DND-41 (cell line): ENCODE data around the gene CXCL6.

Experiments
- ATAC-seq: fragments of 200-7000 bp; cut with Tn5 transposase; 3 replicates; pipeline ENCODE4 v1.9.1; 2021; ENCODE audit warnings: low read depth; ENCODE audit not compliant: insufficient read depth
- DNase-seq: peaks from one replicate; pipeline ENCODE4 v3.0.0-alpha.2; 2020
- H2AFZ ChIP-seq: 2 replicates; pipeline ENCODE4 v1.6.0; 2012; ENCODE audit warnings: low read depth, low read length
- H3K27ac ChIP-seq: 2 replicates; pipeline ENCODE4 v1.5.1; 2012; ENCODE audit warnings: low read length, inconsistent platforms
- H3K27me3 ChIP-seq: fragments of 200-600 bp; sonication (generic); 2 replicates; pipeline ENCODE4 v1.6.0; 2012; ENCODE audit warnings: low read length, mild to moderate bottlenecking, inconsistent platforms; ENCODE audit not compliant: insufficient read depth, poor library complexity
- H3K36me3 ChIP-seq: 2 replicates; pipeline ENCODE4 v1.5.1; 2012; ENCODE audit warnings: low read length, inconsistent platforms; ENCODE audit not compliant: insufficient read depth
- H3K4me1 ChIP-seq: 2 replicates; pipeline ENCODE4 v1.5.1; 2012; ENCODE audit warnings: mild to moderate bottlenecking, low read length; ENCODE audit not compliant: insufficient read depth
- H3K4me2 ChIP-seq: 2 replicates; pipeline ENCODE4 v1.6.0; 2012; ENCODE audit warnings: mild to moderate bottlenecking, moderate library complexity, low read length, inconsistent platforms; ENCODE audit not compliant: insufficient read depth
- H3K4me3 ChIP-seq, 2 experiments: fragments of 200-600 bp in 1 of 2; shearing (Covaris generic) in 1 of 2; 2 replicates each; pipeline ENCODE4 v1.5.1; 2012 to 2016; ENCODE audit warnings: inconsistent platforms in 2 of 2, low read length in 2 of 2, mild to moderate bottlenecking in 2 of 2, low read depth in 1 of 2, moderate library complexity in 1 of 2
- H3K79me2 ChIP-seq: 2 replicates; pipeline ENCODE4 v1.6.0; 2012; ENCODE audit warnings: low read length, inconsistent platforms; ENCODE audit not compliant: insufficient read depth
- H3K9ac ChIP-seq: 2 replicates; pipeline ENCODE4 v1.6.0; 2012; ENCODE audit warnings: low read depth, mild to moderate bottlenecking, inconsistent platforms, low read length, moderate library complexity
- H3K9me3 ChIP-seq: 2 replicates; pipeline ENCODE4 v1.5.1; 2012; ENCODE audit warnings: low read length, moderate library complexity, mild to moderate bottlenecking, inconsistent platforms; ENCODE audit not compliant: insufficient read depth, severe bottlenecking
- H4K20me1 ChIP-seq: 2 replicates; pipeline ENCODE4 v1.6.0; 2012; ENCODE audit warnings: low read length; ENCODE audit not compliant: insufficient read depth
- EZH2 ChIP-seq: IDR thresholded peaks from 3 replicates; pipeline ENCODE4 v1.6.1; 2012; ENCODE audit warnings: borderline replicate concordance, low read depth, mild to moderate bottlenecking, moderate library complexity, low read length, inconsistent platforms; ENCODE audit not compliant: severe bottlenecking
- TF ChIP-seq, protein P1 (sequence below): IDR thresholded peaks from 2 replicates; pipeline ENCODE4 v1.5.1; 2012; ENCODE audit warnings: borderline replicate concordance, low read length, moderate library complexity, mild to moderate bottlenecking; ENCODE audit not compliant: poor library complexity, severe bottlenecking; ENCODE audit errors: extremely low read depth

CXCL6 gene

GRCh38 chr4:73811841-73812240 is 24.6 kb upstream of the CXCL6 start:
- no peak overlapping the region for H3K27ac ChIP-seq
- no peaks in the 10 kb centered on the region for H3K9me3 ChIP-seq
- ATAC-seq (no peak), DNase-seq (no peak)
- H3K4me1 ChIP-seq = peaks cover 32% of the 10 kb centered on the region
- H4K20me1 ChIP-seq = no peaks in the 10 kb centered on the region
- H3K4me3 ChIP-seq = no peak overlapping the region
- H3K9ac ChIP-seq = no peak overlapping the region
- TF ChIP-seq, protein P1, sequence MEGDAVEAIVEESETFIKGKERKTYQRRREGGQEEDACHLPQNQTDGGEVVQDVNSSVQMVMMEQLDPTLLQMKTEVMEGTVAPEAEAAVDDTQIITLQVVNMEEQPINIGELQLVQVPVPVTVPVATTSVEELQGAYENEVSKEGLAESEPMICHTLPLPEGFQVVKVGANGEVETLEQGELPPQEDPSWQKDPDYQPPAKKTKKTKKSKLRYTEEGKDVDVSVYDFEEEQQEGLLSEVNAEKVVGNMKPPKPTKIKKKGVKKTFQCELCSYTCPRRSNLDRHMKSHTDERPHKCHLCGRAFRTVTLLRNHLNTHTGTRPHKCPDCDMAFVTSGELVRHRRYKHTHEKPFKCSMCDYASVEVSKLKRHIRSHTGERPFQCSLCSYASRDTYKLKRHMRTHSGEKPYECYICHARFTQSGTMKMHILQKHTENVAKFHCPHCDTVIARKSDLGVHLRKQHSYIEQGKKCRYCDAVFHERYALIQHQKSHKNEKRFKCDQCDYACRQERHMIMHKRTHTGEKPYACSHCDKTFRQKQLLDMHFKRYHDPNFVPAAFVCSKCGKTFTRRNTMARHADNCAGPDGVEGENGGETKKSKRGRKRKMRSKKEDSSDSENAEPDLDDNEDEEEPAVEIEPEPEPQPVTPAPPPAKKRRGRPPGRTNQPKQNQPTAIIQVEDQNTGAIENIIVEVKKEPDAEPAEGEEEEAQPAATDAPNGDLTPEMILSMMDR = no peak
- TF ChIP-seq EZH2 = no peak
- H3K4me2 ChIP-seq = no peak overlapping the region
- H2AFZ ChIP-seq = no peak overlapping the region
- H3K36me3 ChIP-seq = no peaks in the 10 kb centered on the region
- no peaks in the 10 kb centered on the region for H3K27me3 ChIP-seq
- H3K79me2 ChIP-seq = no peaks in the 10 kb centered on the region

- Histone ChIP-seq H2AFZ (no peak overlapping the region), H3K9me3 (no peaks in the 10 kb centered on the region), H3K27ac (peak overlapping the region; percentile 76), H3K27me3 (no peaks in the 10 kb centered on the region), H3K79me2 (no peaks in the 10 kb centered on the region), H3K4me1 (peaks cover 49% of the 10 kb centered on the region), H3K4me3 (no peak overlapping the region), H3K9ac (no peak overlapping the region), H3K36me3 (no peaks in the 10 kb centered on the region), H4K20me1 (no peaks in the 10 kb centered on the region), H3K4me2 (peak overlapping the region; percentile 3; the same call in 1 of the 2 replicates)
- no peak for ATAC-seq
- TF ChIP-seq, protein P1 = no peak
- no peak for TF ChIP-seq EZH2
- no peak for DNase-seq
These were observed 21.8 kb upstream of the CXCL6 start for GRCh38 chr4:73814679-73815078.

GRCh38 chr4:73815145-73815544 is 21.3 kb upstream of the CXCL6 start:
- H2AFZ ChIP-seq = no peak overlapping the region
- H3K36me3 ChIP-seq = no peaks in the 10 kb centered on the region
- H3K9ac ChIP-seq = no peak overlapping the region
- peaks cover 49% of the 10 kb centered on the region for H3K4me1 ChIP-seq
- no peaks in the 10 kb centered on the region for H3K9me3 ChIP-seq
- no peaks in the 10 kb centered on the region for H3K27me3 ChIP-seq
- H3K27ac ChIP-seq = peak overlapping the region; percentile 76
- no peaks in the 10 kb centered on the region for H3K79me2 ChIP-seq
- no peaks in the 10 kb centered on the region for H4K20me1 ChIP-seq
- TF ChIP-seq EZH2 = no peak
- DNase-seq = no peak
- peak; percentile 86 for ATAC-seq
- H3K4me2 ChIP-seq = peak overlapping the region; percentile 3; the same call in 1 of the 2 replicates
- no peak overlapping the region for H3K4me3 ChIP-seq

- Histone ChIP-seq H2AFZ (no peak overlapping the region), H3K27me3 (no peaks in the 10 kb centered on the region), H3K4me1 (peaks cover 46% of the 10 kb centered on the region), H3K27ac (peak overlapping the region; percentile 70), H4K20me1 (no peaks in the 10 kb centered on the region), H3K9me3 (no peaks in the 10 kb centered on the region), H3K4me3 (no peak overlapping the region), H3K9ac (no peak overlapping the region), H3K36me3 (no peaks in the 10 kb centered on the region), H3K79me2 (no peaks in the 10 kb centered on the region), H3K4me2 (no peak overlapping the region)
- DNase-seq (no peak), ATAC-seq (peak; percentile 56)
- no peak for TF ChIP-seq EZH2
- TF ChIP-seq, protein P1 = no peak
These were observed 19.7 kb upstream of the CXCL6 start for GRCh38 chr4:73816814-73817213.
